ENCODE results near the gene LILRB3.
"Not testable (repeated sequence)": the region's sequence is repeated elsewhere in the genome, so short reads cannot be mapped to it uniquely, and the experiment has no call there.

LILRB3 gene

GRCh38 chr19:54222474-54223276 is at the start of gene LILRB3:
TSS of gene LILRB3 (minus strand) at chr19:54223007. CDS start at chr19:54222976, 31 bp downstream.
- not testable (repeated sequence) for DNase-seq

GRCh38 chr19:54272181-54272580 is 49.4 kb upstream of the LILRB3 start:
- not testable (repeated sequence) for DNase-seq

DNA sequence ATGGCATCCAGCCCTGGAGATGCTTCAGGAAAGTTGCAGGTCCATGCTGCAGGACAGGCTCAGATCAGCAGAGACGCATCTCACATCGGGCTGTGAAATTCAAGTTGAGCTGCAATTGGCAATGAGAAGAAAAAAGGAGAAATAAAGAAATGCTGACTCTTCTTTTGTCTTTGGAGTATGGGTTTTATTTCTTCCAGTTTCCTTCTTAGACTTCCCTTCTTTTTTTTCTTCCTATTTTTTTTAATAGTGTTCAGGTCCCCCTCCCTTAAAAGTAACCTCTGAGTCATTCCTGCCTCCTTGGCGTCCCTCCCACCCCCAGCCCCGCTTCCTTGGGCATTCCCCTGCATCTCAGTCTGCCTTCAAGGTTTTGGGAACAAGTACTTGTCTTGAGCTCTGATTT is 48.8 kb upstream of the LILRB3 start:
- peak; percentile 29 for DNase-seq

GRCh38 chr19:54271106-54271505 is 48.3 kb upstream of the LILRB3 start:
- peak; percentile 81 for DNase-seq

DNA sequence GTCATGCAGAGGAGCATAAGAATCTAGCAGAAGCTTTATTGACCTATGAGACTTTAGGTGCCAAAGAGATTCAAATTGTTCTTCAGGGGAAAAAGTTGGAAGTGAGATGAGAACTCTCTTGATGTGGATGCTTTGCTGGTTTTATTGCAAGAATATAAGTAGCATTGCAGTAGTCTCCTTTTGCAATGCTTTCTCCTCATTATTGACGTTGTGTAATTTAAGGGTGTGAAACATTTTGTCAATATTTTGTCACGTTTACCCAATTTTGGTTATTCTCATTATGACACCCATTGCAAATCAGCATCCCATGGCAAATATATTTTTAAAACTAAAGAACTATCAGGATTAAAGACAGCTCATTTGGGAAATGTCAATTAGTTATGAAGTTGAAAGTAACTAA is 46.1 kb upstream of the LILRB3 start:
- no peak for DNase-seq

DNA sequence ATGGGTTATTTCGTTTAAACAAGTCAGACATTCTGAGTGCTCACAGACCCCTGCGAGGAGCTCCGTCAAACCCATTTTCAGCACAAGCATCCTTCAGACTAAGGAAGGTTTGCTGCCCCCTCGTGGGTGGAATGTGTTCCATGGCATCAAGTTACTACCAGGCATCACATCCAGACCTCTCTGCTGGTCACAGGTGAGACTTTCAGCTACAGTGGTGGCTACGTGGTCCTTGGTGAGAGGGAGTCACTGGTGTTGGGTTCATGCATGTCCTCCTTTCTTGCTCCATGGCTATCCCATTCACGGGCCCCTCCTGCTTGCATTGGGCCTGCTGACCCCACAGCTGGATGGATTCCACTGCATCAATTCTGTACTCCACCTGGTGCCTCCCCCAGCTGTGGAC is 43.3 kb upstream of the LILRB3 start:
- peak; percentile 66 for DNase-seq

- DNase-seq: no peak
Measured at GRCh38 chr19:54262470-54262869, 39.7 kb upstream of the LILRB3 start.

DNA sequence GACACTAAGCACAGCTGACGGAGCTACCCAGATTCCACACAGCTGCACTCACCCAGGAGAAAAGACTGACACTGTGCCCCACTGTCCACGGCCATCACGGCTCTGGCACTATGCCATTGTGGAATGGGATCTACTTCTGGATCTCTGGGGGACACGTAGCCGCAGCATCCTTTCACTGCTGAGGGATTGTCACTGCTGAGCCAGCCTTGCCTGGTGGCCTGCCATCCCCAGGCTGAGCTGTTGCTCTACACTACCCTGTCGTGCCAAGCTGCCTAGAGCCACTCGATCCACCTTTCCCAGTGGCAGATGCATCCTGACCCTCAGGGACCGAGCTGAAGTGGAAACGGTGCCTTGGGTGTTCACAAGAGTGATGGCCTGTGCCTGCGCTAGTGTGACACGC is 39.3 kb upstream of the LILRB3 start:
- no peak for DNase-seq

GRCh38 chr19:54257116-54257480 is 34.3 kb upstream of the LILRB3 start, which contains the start of gene LILRB5:
TSS of gene LILRB5 (minus strand) at chr19:54257273. CDS start at chr19:54257193, 80 bp downstream.
- no peak for DNase-seq

GRCh38 chr19:54256250-54257115 is 33.7 kb upstream of the LILRB3 start:
- no peak for DNase-seq

DNA sequence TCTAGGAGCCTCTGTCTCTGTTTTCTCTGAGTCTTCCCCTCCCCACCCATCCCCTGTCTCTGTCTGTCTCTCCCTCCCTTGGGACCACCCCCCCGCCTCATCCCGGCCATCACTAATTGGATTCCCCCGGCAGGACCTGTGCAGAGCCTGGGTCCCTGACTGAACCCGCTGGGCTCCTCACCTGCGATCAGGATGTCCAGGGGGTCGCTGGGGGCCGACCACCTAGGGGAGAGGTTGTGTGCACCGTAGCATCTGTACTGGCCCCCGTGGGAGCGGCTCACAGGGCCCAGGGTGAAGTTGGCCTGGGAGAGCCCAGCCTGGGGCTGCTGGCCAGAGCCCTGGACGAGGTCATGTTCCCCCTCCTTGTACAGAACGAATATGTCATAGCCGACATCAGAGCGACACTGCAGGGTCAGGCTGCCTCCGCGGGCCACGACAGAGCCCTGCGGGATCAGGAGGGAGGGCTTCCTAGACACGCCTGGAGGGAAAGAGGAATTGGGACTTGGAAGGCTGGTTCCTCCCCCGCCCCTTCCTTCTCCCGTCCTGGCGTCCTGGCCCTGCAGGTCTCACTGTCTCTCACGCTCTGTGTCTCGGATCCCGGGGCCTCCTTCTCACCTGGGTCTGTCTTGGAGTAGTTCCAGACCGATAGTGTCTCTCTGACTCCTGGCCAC is 32.4 kb upstream of the LILRB3 start:
- no peak for DNase-seq

GRCh38 chr19:54254195-54254906 is 31.5 kb upstream of the LILRB3 start:
- DNase-seq: no peak

DNA sequence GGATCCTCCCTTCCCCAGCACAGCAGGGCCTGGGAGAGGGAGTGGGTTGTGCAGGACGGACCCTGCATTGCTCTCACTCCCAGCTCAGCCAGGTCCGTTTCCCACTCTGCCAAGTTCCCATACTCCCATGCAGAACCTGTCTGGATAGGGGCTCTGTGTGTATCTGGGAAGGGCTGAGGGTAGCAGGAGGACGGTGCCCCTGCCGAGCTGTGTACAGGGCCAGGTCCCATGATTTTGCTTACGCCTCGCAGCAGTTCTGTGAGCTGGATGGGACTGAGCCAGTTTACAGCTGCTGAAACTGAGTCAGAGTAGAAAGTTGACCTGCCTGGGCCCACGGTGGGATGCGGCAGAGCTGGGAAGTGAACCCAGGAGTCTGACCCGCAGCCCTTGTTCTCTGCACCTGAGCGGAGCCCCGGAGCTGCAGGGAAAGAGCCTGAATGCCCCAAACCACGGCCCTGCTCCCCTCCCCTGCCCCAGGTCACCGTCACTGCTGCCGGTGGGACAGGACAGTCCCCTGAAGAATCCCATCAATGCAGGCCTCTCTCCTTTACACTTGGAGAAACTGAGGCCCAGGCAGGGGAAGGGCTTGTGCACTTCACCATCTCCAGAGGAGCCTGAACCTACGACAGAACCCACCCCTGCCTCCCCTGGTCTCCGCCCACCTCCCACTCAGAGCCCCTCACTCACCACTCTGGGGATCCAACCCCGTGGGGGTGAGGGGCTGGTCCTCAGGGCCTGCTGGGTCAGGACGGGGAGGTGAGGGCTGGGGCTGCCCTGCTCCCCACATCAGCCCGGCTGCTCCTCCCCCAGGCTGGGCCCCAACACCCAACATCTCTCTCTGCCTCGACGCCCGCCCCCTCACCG is 30.8 kb upstream of the LILRB3 start:
- no peak for DNase-seq

GRCh38 chr19:54252845-54253244 is 30.0 kb upstream of the LILRB3 start:
- no peak for DNase-seq

- DNase-seq: no peak
Measured at GRCh38 chr19:54252243-54252642, 29.4 kb upstream of the LILRB3 start.

- peak; percentile 100 for DNase-seq
Measured at GRCh38 chr19:54248016-54248601, 25.3 kb upstream of the LILRB3 start.

- DNase-seq: no peak
Measured at GRCh38 chr19:54247106-54247930, 24.5 kb upstream of the LILRB3 start.

DNA sequence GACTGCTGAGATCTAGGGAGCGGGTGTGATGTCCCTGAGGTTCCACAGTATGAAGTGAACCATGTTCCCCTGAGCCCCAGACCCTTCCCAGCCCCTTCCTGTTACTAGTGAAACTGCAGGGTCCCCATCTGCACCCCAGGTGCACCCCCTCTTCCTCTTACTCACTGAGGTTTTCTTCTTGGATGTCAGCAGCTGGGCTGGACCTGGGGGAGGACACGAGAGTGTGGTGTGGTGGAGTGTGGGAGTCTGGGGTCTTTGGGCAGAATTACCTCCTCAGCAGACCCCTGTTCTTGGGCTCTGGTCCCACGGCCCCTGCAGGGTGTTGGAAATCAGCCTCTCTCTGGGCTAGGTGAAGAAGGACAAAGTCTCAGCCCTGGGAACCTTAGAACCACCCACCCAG is 23.1 kb upstream of the LILRB3 start:
- no peak for DNase-seq

DNA sequence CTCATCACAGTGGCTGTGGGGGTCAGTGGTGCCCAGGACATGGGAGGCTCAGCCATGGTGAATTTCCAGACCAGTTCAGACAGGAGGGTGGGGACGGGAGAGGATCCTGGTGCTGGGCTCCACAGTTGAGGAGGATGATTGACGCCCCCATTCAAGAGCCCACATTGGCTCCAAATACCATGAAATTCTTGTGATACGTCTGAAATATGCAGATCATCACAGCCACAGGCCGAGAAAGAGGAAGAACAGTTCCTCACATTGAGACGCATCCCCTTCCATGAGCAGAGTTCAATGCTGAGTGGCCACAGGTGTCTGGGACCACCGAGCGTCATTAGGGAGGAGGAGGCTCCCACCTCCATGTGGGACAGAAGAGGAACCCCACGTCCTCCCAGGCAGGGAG is 21.0 kb upstream of the LILRB3 start:
- DNase-seq: peak; percentile 15

DNA sequence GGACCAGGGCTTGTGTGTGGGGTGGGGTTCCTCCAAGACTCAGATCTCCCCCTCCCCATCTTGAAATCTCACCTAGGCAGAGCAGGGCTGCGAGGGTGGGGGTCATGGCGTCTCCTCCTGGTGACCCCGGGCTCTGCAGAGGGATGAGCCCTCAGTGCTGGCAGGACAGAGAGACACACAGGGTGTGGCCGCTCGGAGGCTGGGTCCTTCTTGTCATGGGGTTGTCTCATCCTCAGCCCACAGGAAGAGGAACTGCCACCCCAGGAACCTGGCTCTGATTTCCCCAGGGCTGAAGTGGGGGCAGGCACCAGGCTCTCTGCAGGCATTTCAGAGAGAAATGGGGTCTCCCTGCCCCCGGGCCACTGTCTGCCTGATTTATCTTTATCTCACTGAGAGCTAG is 19.8 kb upstream of the LILRB3 start, which contains the start of gene LILRA6:
Gene LILRA6 (minus strand): TSS at position 145 of the 400 bp plus-strand sequence.
- DNase-seq: not testable (repeated sequence)

All from MV-4-11 (cell line).